Progenitor cell of endocrine pancreas (in vitro differentiated cells): ENCODE results near the gene ERN1. TPM values are rescaled to one million over a fixed set of nuclear protein-coding genes. Genes with fewer than 3 reads are reported as not detected.

Experiments used
- DNase-seq: peaks from one replicate; pipeline ENCODE4 v3.0.0; 2021; ENCODE audit warnings: low spot score; ENCODE audit not compliant: unreplicated experiment
- H3K27ac Mint-ChIP-seq: 2 replicates; pipeline ENCODE4 v1.8.0; 2021; ENCODE audit warnings: mild to moderate bottlenecking, moderate library complexity, mixed read lengths
- H3K27me3 Mint-ChIP-seq: 2 replicates; pipeline ENCODE4 v1.8.0; 2021; ENCODE audit warnings: mixed read lengths
- H3K36me3 Mint-ChIP-seq: 2 replicates; pipeline ENCODE4 v1.8.0; 2022; ENCODE audit warnings: mixed read lengths; ENCODE audit not compliant: insufficient read depth
- H3K4me1 Mint-ChIP-seq: 2 replicates; pipeline ENCODE4 v1.8.0; 2021; ENCODE audit warnings: low read depth, mixed read lengths
- H3K4me3 Mint-ChIP-seq: 2 replicates; pipeline ENCODE4 v1.8.0; 2021; ENCODE audit warnings: low read depth, mild to moderate bottlenecking, moderate library complexity, mixed read lengths
- H3K9me3 Mint-ChIP-seq: 2 replicates; pipeline ENCODE4 v1.8.0; 2021; ENCODE audit warnings: low read depth, mixed read lengths
- CTCF ChIP-seq: fragments of 200-600 bp; sonication (generic); IDR thresholded peaks from one replicate; pipeline ENCODE4 v1.5.0; 2021; ENCODE audit warnings: antibody characterized with exemption, mild to moderate bottlenecking; ENCODE audit not compliant: unreplicated experiment
- total RNA-seq: library from RNA; stranded (reverse); gene quantifications from 2 replicates; pipeline ENCODE4 v1.2.1, GENCODE V29; 2021

Gene ERN1
- total RNA-seq, 1 donor from 2014 or later: 43.1 TPM

GRCh38 chr17:64156670-64157069, 26.7 kb upstream of the ERN1 start:
- H3K36me3 Mint-ChIP-seq: peaks cover 9% of the 10 kb centered on the region
- no peak for TF ChIP-seq CTCF
- no peak overlapping the region for H3K4me3 Mint-ChIP-seq
- no peak overlapping the region for H3K27ac Mint-ChIP-seq
- no peaks in the 10 kb centered on the region for H3K27me3 Mint-ChIP-seq
- no peaks in the 10 kb centered on the region for H3K9me3 Mint-ChIP-seq
- peaks cover 19% of the 10 kb centered on the region for H3K4me1 Mint-ChIP-seq
- DNase-seq: no peak

GRCh38 chr17:64155751-64156544, 26.0 kb upstream of the ERN1 start:
- H3K4me3 Mint-ChIP-seq: no peak overlapping the region
- peaks cover 19% of the 10 kb centered on the region for H3K4me1 Mint-ChIP-seq
- peaks cover 8% of the 10 kb centered on the region for H3K36me3 Mint-ChIP-seq
- peak overlapping the region; percentile 19 for H3K27ac Mint-ChIP-seq
- no peak for TF ChIP-seq CTCF
- DNase-seq: no peak
- no peaks in the 10 kb centered on the region for H3K27me3 Mint-ChIP-seq
- no peaks in the 10 kb centered on the region for H3K9me3 Mint-ChIP-seq

- DNase-seq: no peak
- Mint-ChIP-seq H3K4me3 (no peak overlapping the region), H3K27me3 (no peaks in the 10 kb centered on the region), H3K36me3 (peaks cover 8% of the 10 kb centered on the region), H3K27ac (peak overlapping the region; percentile 17), H3K4me1 (peaks cover 19% of the 10 kb centered on the region), H3K9me3 (no peaks in the 10 kb centered on the region)
- TF ChIP-seq CTCF: no peak
Observed at GRCh38 chr17:64155129-64155528, 25.2 kb upstream of the ERN1 start.

- TF ChIP-seq CTCF: no peak
- Mint-ChIP-seq H3K4me1 (peaks cover 19% of the 10 kb centered on the region), H3K36me3 (peaks cover 8% of the 10 kb centered on the region), H3K9me3 (no peaks in the 10 kb centered on the region), H3K27ac (no peak overlapping the region), H3K27me3 (no peaks in the 10 kb centered on the region), H3K4me3 (no peak overlapping the region)
- no peak for DNase-seq
Observed at GRCh38 chr17:64154717-64155116, 24.8 kb upstream of the ERN1 start.

- Mint-ChIP-seq H3K4me3 (no peak overlapping the region), H3K9me3 (no peaks in the 10 kb centered on the region), H3K27ac (no peak overlapping the region), H3K36me3 (peaks cover 8% of the 10 kb centered on the region), H3K4me1 (peaks cover 16% of the 10 kb centered on the region), H3K27me3 (no peaks in the 10 kb centered on the region)
- no peak for TF ChIP-seq CTCF
- DNase-seq: no peak
Observed at GRCh38 chr17:64154313-64154695, 24.4 kb upstream of the ERN1 start.
